Type B pancreatic cell (in vitro differentiated cells): ENCODE results near the gene AJM1. TPM values are rescaled to one million over a fixed set of nuclear protein-coding genes. Genes with fewer than 3 reads are reported as not detected.
A peak's percentile ranks its signal among the peaks of the same experiment; 100 is the strongest.

Experiments used
- DNase-seq: peaks from one replicate; pipeline ENCODE4 v3.0.0; 2021; ENCODE audit warnings: mixed read lengths; ENCODE audit not compliant: unreplicated experiment; ENCODE audit errors: extremely low spot score
- H3K27ac Mint-ChIP-seq: 2 replicates; pipeline ENCODE4 v1.8.0; 2021; ENCODE audit warnings: mild to moderate bottlenecking, mixed read lengths
- H3K27me3 Mint-ChIP-seq: 2 replicates; pipeline ENCODE4 v1.8.0; 2021; ENCODE audit warnings: mixed read lengths
- H3K36me3 Mint-ChIP-seq: 2 replicates; pipeline ENCODE4 v1.8.0; 2021; ENCODE audit warnings: mixed read lengths
- H3K4me1 Mint-ChIP-seq: one replicate; pipeline ENCODE4 v1.8.0; 2021; ENCODE audit warnings: mixed read lengths; ENCODE audit not compliant: unreplicated experiment
- H3K4me3 Mint-ChIP-seq: 2 replicates; pipeline ENCODE4 v1.8.0; 2021; ENCODE audit warnings: mild to moderate bottlenecking, mixed read lengths
- H3K9me3 Mint-ChIP-seq: 2 replicates; pipeline ENCODE4 v1.8.0; 2021; ENCODE audit warnings: mixed read lengths
- CTCF ChIP-seq: fragments of 200-600 bp; sonication (generic); conservative IDR thresholded peaks from 2 replicates; pipeline ENCODE4 v1.5.0; 2021; ENCODE audit warnings: antibody characterized with exemption, mild to moderate bottlenecking
- total RNA-seq: library from RNA; stranded (reverse); gene quantifications from 2 replicates; pipeline ENCODE4 v1.2.1, GENCODE V29; 2021; ENCODE audit warnings: low replicate concordance

Gene AJM1
- total RNA-seq, 1 donor from 2014 or later = 3.6 TPM

- Mint-ChIP-seq H3K36me3 (peaks cover 11% of the 10 kb centered on the region), H3K4me3 (peak within 1 kb of the TSS; percentile 89), H3K4me1 (peaks cover 11% of the 10 kb centered on the region), H3K27me3 (no peaks in the 10 kb centered on the region), H3K27ac (peak within 1 kb of the TSS; percentile 84), H3K9me3 (no peaks in the 10 kb centered on the region)
- DNase-seq = peak; percentile 86
- TF ChIP-seq CTCF = no peak
Measured at GRCh38 chr9:136807281-136808074, 34.8 kb upstream of the AJM1 start, which contains the start of gene RABL6. Gene RABL6, plus strand, starts transcription at chr9:136807948. Its CDS starts 249 bp downstream, at chr9:136808197.

DNA sequence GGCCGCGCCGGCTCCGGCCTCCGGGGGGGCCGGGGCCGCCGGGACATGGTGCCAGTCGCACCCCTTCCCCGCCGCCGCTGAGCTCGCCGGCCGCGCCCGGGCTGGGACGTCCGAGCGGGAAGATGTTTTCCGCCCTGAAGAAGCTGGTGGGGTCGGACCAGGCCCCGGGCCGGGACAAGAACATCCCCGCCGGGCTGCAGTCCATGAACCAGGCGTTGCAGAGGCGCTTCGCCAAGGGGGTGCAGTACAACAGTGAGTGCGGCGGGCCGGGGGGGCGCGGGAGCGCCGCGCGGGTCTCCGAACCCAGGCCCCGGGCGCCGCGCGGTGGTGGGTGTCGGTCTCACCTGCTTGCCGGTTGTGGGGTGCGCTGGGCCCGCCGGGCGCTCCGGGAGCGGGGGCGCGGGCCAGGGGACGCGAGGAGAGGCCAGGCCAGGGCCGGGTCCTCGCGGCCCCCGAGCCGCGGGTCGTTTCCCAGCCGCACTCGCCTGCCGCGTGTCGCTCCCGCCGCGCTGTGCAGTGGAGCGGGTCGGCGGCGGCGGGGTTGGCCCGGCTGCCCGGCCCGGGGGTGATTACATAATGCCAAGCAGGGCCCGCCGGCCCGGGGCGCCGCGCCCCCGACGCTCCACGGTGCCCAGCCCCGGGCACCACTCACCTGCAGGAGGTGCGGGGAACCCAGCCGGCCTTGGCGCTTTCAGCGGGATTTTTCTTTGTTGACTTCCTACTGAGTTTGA lies 34.0 kb upstream of the AJM1 start:
- no peaks in the 10 kb centered on the region for H3K27me3 Mint-ChIP-seq
- H3K27ac Mint-ChIP-seq = peak overlapping the region; percentile 84
- peaks cover 11% of the 10 kb centered on the region for H3K4me1 Mint-ChIP-seq
- peaks cover 11% of the 10 kb centered on the region for H3K36me3 Mint-ChIP-seq
- peak overlapping the region; percentile 87 for H3K4me3 Mint-ChIP-seq
- peak; percentile 77 for DNase-seq
- no peak for TF ChIP-seq CTCF
- H3K9me3 Mint-ChIP-seq = no peaks in the 10 kb centered on the region

DNA sequence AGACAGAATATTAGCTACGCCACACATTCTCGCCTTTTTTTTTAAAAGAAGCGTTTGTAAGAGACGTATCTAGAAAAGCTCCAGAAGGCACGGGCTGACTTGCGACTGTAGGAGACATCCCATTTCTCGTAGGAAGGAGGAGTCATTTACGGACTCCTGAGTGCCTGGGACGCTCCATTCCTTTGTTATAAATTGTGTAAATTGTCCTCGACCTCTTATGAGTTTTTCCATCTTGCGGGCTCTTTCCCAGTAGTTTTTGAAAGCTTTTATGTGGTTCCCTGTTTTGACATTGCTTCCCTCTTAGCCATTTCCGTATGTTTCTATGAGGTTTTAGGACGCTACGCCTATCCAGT lies 33.5 kb upstream of the AJM1 start:
- no peak for TF ChIP-seq CTCF
- no peak for DNase-seq
- H3K27me3 Mint-ChIP-seq = no peaks in the 10 kb centered on the region
- H3K27ac Mint-ChIP-seq = peak overlapping the region; percentile 84
- H3K4me3 Mint-ChIP-seq = peak overlapping the region; percentile 87
- H3K9me3 Mint-ChIP-seq = no peaks in the 10 kb centered on the region
- H3K4me1 Mint-ChIP-seq = peaks cover 11% of the 10 kb centered on the region
- H3K36me3 Mint-ChIP-seq = peaks cover 12% of the 10 kb centered on the region

DNA sequence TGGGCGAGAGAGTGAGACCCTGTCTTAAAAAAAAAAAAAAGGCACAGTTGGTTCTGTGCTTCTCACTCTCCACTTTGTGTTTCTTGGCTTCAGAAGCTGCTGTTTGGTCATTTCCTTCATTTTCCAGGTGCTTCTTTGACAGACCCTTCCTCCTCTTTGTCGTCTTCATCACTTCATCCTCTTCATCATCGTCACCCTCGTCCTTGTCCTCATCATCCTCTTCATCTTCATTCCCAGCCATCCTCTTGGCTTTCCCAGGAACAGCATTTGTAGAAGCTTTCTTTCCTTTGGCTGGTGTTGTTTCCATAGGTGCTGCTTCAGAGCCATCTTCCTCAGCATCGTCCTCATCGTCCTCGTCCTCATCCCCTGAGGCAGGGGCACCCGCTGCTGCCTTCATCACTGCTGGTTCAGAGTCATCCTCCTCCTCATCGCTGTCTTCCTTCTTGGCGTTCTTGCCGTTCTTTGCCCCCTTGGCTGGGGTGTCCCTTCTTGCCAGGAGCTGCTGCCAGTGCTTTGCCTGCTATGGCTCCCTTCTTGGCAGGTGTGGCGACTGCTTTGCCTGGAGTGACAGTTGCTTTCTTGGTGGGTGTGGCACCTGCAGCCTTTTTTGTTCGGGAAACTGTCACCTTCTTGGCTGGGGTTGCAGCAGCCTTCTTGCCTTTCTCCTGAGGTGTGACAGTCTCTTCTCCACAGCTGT lies 27.4 kb upstream of the AJM1 start:
- Mint-ChIP-seq H3K4me1 (peaks cover 12% of the 10 kb centered on the region), H3K27ac (no peak overlapping the region), H3K27me3 (no peaks in the 10 kb centered on the region), H3K9me3 (no peaks in the 10 kb centered on the region), H3K36me3 (peaks cover 25% of the 10 kb centered on the region), H3K4me3 (no peak overlapping the region)
- DNase-seq = no peak
- no peak for TF ChIP-seq CTCF

GRCh38 chr9:136815422-136815782 lies 26.9 kb upstream of the AJM1 start:
- DNase-seq = no peak
- no peak overlapping the region for H3K4me3 Mint-ChIP-seq

More at GRCh38 chr9:136815422-136815782, 26.9 kb upstream of the AJM1 start:
- H3K36me3 Mint-ChIP-seq = peaks cover 22% of the 10 kb centered on the region
- H3K27ac Mint-ChIP-seq = no peak overlapping the region
- peaks cover 8% of the 10 kb centered on the region for H3K4me1 Mint-ChIP-seq
- no peaks in the 10 kb centered on the region for H3K27me3 Mint-ChIP-seq
- H3K9me3 Mint-ChIP-seq = no peaks in the 10 kb centered on the region
- TF ChIP-seq CTCF = no peak
